Type B pancreatic cell (in vitro differentiated cells): ENCODE results near the gene INAFM1. TPM values are rescaled to one million over a fixed set of nuclear protein-coding genes. Genes with fewer than 3 reads are reported as not detected.

Experiments used
- DNase-seq: peaks from one replicate; pipeline ENCODE4 v3.0.0; 2021; ENCODE audit warnings: mixed read lengths; ENCODE audit not compliant: unreplicated experiment; ENCODE audit errors: extremely low spot score
- H3K27ac Mint-ChIP-seq: 2 replicates; pipeline ENCODE4 v1.8.0; 2021; ENCODE audit warnings: mild to moderate bottlenecking, mixed read lengths
- H3K27me3 Mint-ChIP-seq: 2 replicates; pipeline ENCODE4 v1.8.0; 2021; ENCODE audit warnings: mixed read lengths
- H3K36me3 Mint-ChIP-seq: 2 replicates; pipeline ENCODE4 v1.8.0; 2021; ENCODE audit warnings: mixed read lengths
- H3K4me1 Mint-ChIP-seq: one replicate; pipeline ENCODE4 v1.8.0; 2021; ENCODE audit warnings: mixed read lengths; ENCODE audit not compliant: unreplicated experiment
- H3K4me3 Mint-ChIP-seq: 2 replicates; pipeline ENCODE4 v1.8.0; 2021; ENCODE audit warnings: mild to moderate bottlenecking, mixed read lengths
- H3K9me3 Mint-ChIP-seq: 2 replicates; pipeline ENCODE4 v1.8.0; 2021; ENCODE audit warnings: mixed read lengths
- total RNA-seq: library from RNA; stranded (reverse); gene quantifications from 2 replicates; pipeline ENCODE4 v1.2.1, GENCODE V29; 2021; ENCODE audit warnings: low replicate concordance
- TF ChIP-seq, protein P1 (sequence below): fragments of 200-600 bp; sonication (generic); conservative IDR thresholded peaks from 2 replicates; pipeline ENCODE4 v1.5.0; 2021; ENCODE audit warnings: antibody characterized with exemption, mild to moderate bottlenecking

INAFM1 gene
- total RNA-seq, 1 donor from 2014 or later: 8.2 TPM

DNA sequence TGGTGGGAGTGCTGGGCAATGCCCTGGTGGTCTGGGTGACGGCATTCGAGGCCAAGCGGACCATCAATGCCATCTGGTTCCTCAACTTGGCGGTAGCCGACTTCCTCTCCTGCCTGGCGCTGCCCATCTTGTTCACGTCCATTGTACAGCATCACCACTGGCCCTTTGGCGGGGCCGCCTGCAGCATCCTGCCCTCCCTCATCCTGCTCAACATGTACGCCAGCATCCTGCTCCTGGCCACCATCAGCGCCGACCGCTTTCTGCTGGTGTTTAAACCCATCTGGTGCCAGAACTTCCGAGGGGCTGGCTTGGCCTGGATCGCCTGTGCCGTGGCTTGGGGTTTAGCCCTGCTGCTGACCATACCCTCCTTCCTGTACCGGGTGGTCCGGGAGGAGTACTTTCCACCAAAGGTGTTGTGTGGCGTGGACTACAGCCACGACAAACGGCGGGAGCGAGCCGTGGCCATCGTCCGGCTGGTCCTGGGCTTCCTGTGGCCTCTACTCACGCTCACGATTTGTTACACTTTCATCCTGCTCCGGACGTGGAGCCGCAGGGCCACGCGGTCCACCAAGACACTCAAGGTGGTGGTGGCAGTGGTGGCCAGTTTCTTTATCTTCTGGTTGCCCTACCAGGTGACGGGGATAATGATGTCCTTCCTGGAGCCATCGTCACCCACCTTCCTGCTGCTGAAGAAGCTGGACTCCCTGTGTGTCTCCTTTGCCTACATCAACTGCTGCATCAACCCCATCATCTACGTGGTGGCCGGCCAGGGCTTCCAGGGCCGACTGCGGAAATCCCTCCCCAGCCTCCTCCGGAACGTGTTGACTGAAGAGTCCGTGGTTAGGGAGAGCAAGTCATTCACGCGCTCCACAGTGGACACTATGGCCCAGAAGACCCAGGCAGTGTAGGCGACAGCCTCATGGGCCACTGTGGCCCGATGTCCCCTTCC, 45.5 kb downstream of the INAFM1 start:
- TF ChIP-seq, protein P1, sequence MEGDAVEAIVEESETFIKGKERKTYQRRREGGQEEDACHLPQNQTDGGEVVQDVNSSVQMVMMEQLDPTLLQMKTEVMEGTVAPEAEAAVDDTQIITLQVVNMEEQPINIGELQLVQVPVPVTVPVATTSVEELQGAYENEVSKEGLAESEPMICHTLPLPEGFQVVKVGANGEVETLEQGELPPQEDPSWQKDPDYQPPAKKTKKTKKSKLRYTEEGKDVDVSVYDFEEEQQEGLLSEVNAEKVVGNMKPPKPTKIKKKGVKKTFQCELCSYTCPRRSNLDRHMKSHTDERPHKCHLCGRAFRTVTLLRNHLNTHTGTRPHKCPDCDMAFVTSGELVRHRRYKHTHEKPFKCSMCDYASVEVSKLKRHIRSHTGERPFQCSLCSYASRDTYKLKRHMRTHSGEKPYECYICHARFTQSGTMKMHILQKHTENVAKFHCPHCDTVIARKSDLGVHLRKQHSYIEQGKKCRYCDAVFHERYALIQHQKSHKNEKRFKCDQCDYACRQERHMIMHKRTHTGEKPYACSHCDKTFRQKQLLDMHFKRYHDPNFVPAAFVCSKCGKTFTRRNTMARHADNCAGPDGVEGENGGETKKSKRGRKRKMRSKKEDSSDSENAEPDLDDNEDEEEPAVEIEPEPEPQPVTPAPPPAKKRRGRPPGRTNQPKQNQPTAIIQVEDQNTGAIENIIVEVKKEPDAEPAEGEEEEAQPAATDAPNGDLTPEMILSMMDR: no peak
- Mint-ChIP-seq H3K9me3 (peaks cover 4% of the 10 kb centered on the region), H3K4me3 (no peak overlapping the region), H3K4me1 (no peaks in the 10 kb centered on the region), H3K36me3 (no peaks in the 10 kb centered on the region), H3K27me3 (peaks cover 18% of the 10 kb centered on the region), H3K27ac (no peak overlapping the region)
- DNase-seq: peak; percentile 72

DNA sequence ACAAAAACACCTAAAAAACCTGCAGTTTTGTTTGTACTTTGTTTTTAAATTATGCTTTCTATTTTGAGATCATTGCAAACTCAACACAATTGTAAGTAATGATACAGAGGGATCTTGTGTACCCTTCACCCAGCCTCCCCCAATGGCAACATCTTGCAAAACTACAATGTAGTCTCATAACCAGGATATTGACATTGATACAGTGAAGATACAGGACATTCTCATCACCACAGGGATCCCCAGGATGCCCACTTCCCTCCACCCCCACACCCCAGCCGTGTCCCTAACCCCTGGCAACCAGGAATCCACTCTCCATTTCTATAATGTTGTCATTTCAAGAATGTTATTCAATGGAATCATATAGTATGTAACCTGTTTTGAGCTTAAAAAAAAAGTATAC, 46.9 kb downstream of the INAFM1 start:
- no peaks in the 10 kb centered on the region for H3K9me3 Mint-ChIP-seq

DNA sequence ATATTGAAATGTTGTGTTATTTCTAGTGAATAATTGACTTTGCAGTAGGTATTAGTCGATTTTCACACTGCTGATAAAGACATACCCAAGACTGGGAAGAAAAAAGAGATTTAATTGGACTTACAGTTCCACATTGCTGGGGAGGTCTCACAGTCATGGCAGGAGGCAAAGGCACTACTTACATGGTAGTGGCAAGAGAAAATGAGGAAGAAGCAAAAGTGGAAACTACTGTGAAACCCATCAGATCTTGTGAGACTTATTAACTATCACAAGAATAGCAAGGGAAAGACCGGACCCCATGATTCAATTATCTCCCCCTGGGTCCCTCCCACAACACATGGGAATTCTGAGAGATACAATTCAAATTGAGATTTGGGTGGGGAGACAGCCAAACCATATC, 47.4 kb downstream of the INAFM1 start:
- H3K4me1 Mint-ChIP-seq: no peaks in the 10 kb centered on the region
- no peak for DNase-seq
- H3K4me3 Mint-ChIP-seq: no peak overlapping the region
- peaks cover 12% of the 10 kb centered on the region for H3K27me3 Mint-ChIP-seq
- TF ChIP-seq, protein P1: no peak
- H3K27ac Mint-ChIP-seq: no peak overlapping the region
- H3K36me3 Mint-ChIP-seq: no peaks in the 10 kb centered on the region
- H3K9me3 Mint-ChIP-seq: no peaks in the 10 kb centered on the region

More for the DNA sequence above, 46.9 kb downstream of the INAFM1 start:
- Mint-ChIP-seq H3K27me3 (peaks cover 12% of the 10 kb centered on the region), H3K4me1 (no peaks in the 10 kb centered on the region), H3K4me3 (no peak overlapping the region), H3K27ac (no peak overlapping the region), H3K36me3 (no peaks in the 10 kb centered on the region)
- TF ChIP-seq, protein P1: no peak
- no peak for DNase-seq

DNA sequence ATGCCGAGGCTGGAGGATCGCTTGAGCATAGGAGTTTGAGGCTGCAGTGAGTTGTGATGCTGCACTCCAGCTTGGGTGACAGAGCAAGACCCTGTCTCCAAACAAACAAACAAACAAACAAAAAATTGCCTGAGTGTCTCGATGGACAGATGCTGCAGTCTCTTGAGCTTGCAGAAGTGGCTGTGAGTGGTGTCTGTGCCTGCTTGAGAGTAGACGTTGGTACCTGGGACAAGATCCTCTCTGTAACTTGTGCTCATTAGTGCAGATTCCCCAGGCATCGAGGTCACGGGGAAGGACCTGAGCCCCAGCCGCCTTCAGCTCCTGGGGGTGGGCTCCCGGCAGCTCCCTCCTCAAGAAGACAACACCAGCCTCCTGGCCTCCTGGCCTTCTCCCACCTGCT, 48.7 kb downstream of the INAFM1 start:
- H3K9me3 Mint-ChIP-seq: no peaks in the 10 kb centered on the region
- no peaks in the 10 kb centered on the region for H3K4me1 Mint-ChIP-seq
- H3K27me3 Mint-ChIP-seq: peaks cover 12% of the 10 kb centered on the region
- TF ChIP-seq, protein P1: no peak
- no peak for DNase-seq
- no peaks in the 10 kb centered on the region for H3K36me3 Mint-ChIP-seq
- H3K27ac Mint-ChIP-seq: no peak overlapping the region
- H3K4me3 Mint-ChIP-seq: no peak overlapping the region

DNA sequence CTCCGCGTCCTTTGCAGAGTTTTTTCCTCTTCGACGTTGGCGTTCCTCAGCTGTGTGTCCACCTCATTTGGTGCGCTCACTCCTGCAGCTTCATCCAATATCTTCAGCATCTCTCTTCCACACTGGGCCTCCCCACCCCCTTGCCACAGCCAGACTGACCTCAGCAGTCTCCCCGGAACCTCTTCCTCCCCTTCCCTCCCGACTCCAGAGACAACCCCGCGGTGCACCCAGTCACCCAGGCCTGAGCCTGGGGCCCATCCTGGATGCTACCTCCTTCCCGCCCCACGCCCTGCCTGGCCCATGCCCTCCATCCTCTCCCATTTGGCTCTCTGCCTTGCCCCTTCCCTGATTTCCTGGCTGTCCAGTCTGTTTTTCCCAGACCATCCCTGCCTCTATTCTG, 49.2 kb downstream of the INAFM1 start:
- Mint-ChIP-seq H3K36me3 (no peaks in the 10 kb centered on the region), H3K4me1 (no peaks in the 10 kb centered on the region), H3K4me3 (no peak overlapping the region), H3K27ac (no peak overlapping the region), H3K27me3 (peaks cover 12% of the 10 kb centered on the region), H3K9me3 (no peaks in the 10 kb centered on the region)
- no peak for DNase-seq
- TF ChIP-seq, protein P1: no peak
